SK-N-MC (cell line): ENCODE data around the gene FUT6.
"Not testable (repeated sequence)": the region's sequence is repeated elsewhere in the genome, so short reads cannot be mapped to it uniquely, and the experiment has no call there.

Experiments used
- DNase-seq: peaks from one replicate; pipeline ENCODE4 v3.0.0-alpha.2; 2011; ENCODE audit warnings: low read depth, low spot score
- H3K27ac ChIP-seq: fragments of 200-600 bp; sonication (generic); 2 replicates; pipeline ENCODE4 v1.5.1; 2016; ENCODE audit warnings: mixed run types
- H3K36me3 ChIP-seq: fragments of 200-600 bp; sonication (generic); 2 replicates; pipeline ENCODE4 v1.6.1; 2017; ENCODE audit warnings: antibody characterized with exemption, low read length, mixed read lengths; ENCODE audit not compliant: insufficient read depth
- H3K4me3 ChIP-seq: fragments of 200-600 bp; sonication (generic); 2 replicates; pipeline ENCODE4 v1.5.1; 2016
- H3K9ac ChIP-seq: fragments of 200-600 bp; sonication (generic); 2 replicates; pipeline ENCODE4 v1.8.0; 2017; ENCODE audit warnings: mixed run types, mixed read lengths; ENCODE audit not compliant: insufficient read length
- H3K9me3 ChIP-seq: fragments of 200-600 bp; sonication (generic); 2 replicates; pipeline ENCODE4 v1.6.1; 2017; ENCODE audit warnings: low read depth, mild to moderate bottlenecking, antibody characterized with exemption, low read length, moderate library complexity, mixed read lengths
- EZH2 ChIP-seq: fragments of 200-600 bp; sonication (generic); IDR thresholded peaks from one replicate; pipeline ENCODE4 v1.6.1; 2017; ENCODE audit warnings: antibody characterized with exemption
- FOXP2 ChIP-seq: optimal IDR thresholded peaks from 2 replicates; pipeline ENCODE3; 2011; ENCODE audit warnings: mild to moderate bottlenecking, moderate library complexity; ENCODE audit not compliant: insufficient read depth; ENCODE audit errors: extremely low read length, control extremely low read depth
- POLR2AphosphoS5 ChIP-seq: IDR thresholded peaks from 2 replicates; pipeline ENCODE4 v1.6.1; 2012; ENCODE audit warnings: mild to moderate bottlenecking, low read depth, low read length, borderline replicate concordance

The FUT6 gene

GRCh38 chr19:5864013-5864720 is 24.7 kb upstream of the FUT6 start:
- Histone ChIP-seq H3K27ac (no peak overlapping the region), H3K4me3 (no peak overlapping the region), H3K36me3 (no peaks in the 10 kb centered on the region), H3K9me3 (no peaks in the 10 kb centered on the region), H3K9ac (no peak overlapping the region)
- TF ChIP-seq FOXP2, result no peak
- no peak for TF ChIP-seq EZH2
- no peak for TF ChIP-seq POLR2AphosphoS5
- DNase-seq, result no peak

GRCh38 chr19:5863030-5863665 is 23.6 kb upstream of the FUT6 start:
- H3K9ac ChIP-seq, result no peak overlapping the region
- no peak overlapping the region for H3K27ac ChIP-seq
- H3K4me3 ChIP-seq, result no peak overlapping the region
- no peaks in the 10 kb centered on the region for H3K9me3 ChIP-seq
- TF ChIP-seq FOXP2 (no peak), POLR2AphosphoS5 (no peak), EZH2 (no peak)
- no peaks in the 10 kb centered on the region for H3K36me3 ChIP-seq
- no peak for DNase-seq

- Histone ChIP-seq H3K4me3 (no peak overlapping the region), H3K27ac (no peak overlapping the region), H3K9ac (no peak overlapping the region), H3K9me3 (no peaks in the 10 kb centered on the region), H3K36me3 (no peaks in the 10 kb centered on the region)
- TF ChIP-seq EZH2, result no peak
- TF ChIP-seq FOXP2, result no peak
- no peak for TF ChIP-seq POLR2AphosphoS5
- DNase-seq, result no peak
Observed at GRCh38 chr19:5857203-5858081, 17.9 kb upstream of the FUT6 start.

GRCh38 chr19:5855151-5855550 is 15.6 kb upstream of the FUT6 start:
- not testable (repeated sequence) for DNase-seq, H3K4me3 ChIP-seq, H3K36me3 ChIP-seq, H3K9ac ChIP-seq, H3K9me3 ChIP-seq, H3K27ac ChIP-seq

GRCh38 chr19:5854121-5854520 is 14.6 kb upstream of the FUT6 start:
- not testable (repeated sequence) for H3K27ac ChIP-seq, H3K9me3 ChIP-seq, H3K4me3 ChIP-seq, H3K9ac ChIP-seq, H3K36me3 ChIP-seq, DNase-seq

GRCh38 chr19:5851302-5851701 is 11.8 kb upstream of the FUT6 start, which contains the start of gene FUT3:
Gene FUT3, minus strand, starts transcription at chr19:5851449.
- H3K9ac ChIP-seq, result no peak within 1 kb of the TSS
- TF ChIP-seq EZH2, result no peak
- H3K36me3 ChIP-seq, result no peaks in the 10 kb centered on the region
- no peak for DNase-seq
- H3K27ac ChIP-seq, result no peak within 1 kb of the TSS
- H3K9me3 ChIP-seq, result no peaks in the 10 kb centered on the region
- no peak within 1 kb of the TSS for H3K4me3 ChIP-seq

- DNase-seq, result no peak
- no peak overlapping the region for H3K27ac ChIP-seq
- H3K9ac ChIP-seq, result no peak overlapping the region
- H3K9me3 ChIP-seq, result no peaks in the 10 kb centered on the region
- H3K36me3 ChIP-seq, result no peaks in the 10 kb centered on the region
- no peak overlapping the region for H3K4me3 ChIP-seq
- TF ChIP-seq EZH2 (no peak), POLR2AphosphoS5 (no peak), FOXP2 (no peak)
Observed at GRCh38 chr19:5850743-5851293, 11.3 kb upstream of the FUT6 start.

GRCh38 chr19:5850189-5850588 is 10.7 kb upstream of the FUT6 start:
- Histone ChIP-seq H3K9ac (no peak overlapping the region), H3K9me3 (no peaks in the 10 kb centered on the region), H3K27ac (no peak overlapping the region), H3K36me3 (no peaks in the 10 kb centered on the region), H3K4me3 (no peak overlapping the region)
- no peak for TF ChIP-seq EZH2
- TF ChIP-seq FOXP2, result no peak
- TF ChIP-seq POLR2AphosphoS5, result no peak
- no peak for DNase-seq

GRCh38 chr19:5848621-5849020 is 9.1 kb upstream of the FUT6 start:
- not testable (repeated sequence) for H3K36me3 ChIP-seq, DNase-seq, H3K9me3 ChIP-seq, H3K27ac ChIP-seq, H3K4me3 ChIP-seq, H3K9ac ChIP-seq

- not testable (repeated sequence) for DNase-seq, H3K36me3 ChIP-seq
Observed at GRCh38 chr19:5847846-5848245, 8.3 kb upstream of the FUT6 start.

More at GRCh38 chr19:5847846-5848245, 8.3 kb upstream of the FUT6 start:
- not testable (repeated sequence) for H3K9ac ChIP-seq, H3K4me3 ChIP-seq, H3K27ac ChIP-seq, H3K9me3 ChIP-seq
